ENCODE data around the gene ALOX5.

ALOX5 gene

GRCh38 chr10:45444022-45444421 lies 70.0 kb downstream of the ALOX5 start:
- DNase-seq = no peak

GRCh38 chr10:45444976-45445898 lies 71.2 kb downstream of the ALOX5 start:
- DNase-seq = no peak

DNA sequence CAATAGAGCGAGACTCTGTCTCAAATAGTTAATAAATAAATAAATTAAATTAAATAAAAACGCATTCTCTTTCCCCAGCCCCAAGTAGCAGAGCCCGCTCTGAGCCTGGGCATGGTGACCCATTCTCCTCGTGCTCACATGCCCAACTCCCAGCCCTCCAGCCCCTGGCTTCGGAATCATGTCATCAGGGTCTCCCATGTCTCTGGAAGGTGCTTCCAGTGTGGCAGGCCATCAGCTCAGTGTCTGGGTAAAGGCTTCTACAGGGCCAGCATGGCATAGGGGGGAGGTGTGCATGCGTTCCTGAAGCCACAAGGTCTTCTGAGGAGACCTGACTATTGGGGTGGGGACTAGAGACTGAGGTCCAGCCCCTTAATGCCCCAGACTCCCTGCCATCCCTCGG lies 72.8 kb downstream of the ALOX5 start:
- no peak for DNase-seq

DNA sequence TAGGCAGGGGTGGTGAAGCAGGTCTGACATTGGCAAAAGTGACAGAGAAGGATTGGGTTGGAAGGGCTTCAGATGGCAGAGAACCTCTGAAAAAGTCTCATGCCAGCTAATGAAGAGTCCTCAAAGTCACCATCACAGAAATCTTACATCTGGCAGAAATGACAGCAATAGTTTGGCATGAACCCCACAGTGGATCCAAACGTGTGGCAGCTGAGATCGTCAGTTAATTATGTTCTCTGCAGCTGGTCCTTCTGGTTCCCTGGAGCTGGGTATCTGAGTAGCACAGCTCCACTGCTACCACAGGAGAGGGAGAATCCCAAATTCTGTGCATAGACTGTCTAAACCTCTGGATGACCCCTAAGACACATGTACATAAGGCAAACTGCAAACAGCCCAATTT lies 73.4 kb downstream of the ALOX5 start:
- no peak for DNase-seq

DNA sequence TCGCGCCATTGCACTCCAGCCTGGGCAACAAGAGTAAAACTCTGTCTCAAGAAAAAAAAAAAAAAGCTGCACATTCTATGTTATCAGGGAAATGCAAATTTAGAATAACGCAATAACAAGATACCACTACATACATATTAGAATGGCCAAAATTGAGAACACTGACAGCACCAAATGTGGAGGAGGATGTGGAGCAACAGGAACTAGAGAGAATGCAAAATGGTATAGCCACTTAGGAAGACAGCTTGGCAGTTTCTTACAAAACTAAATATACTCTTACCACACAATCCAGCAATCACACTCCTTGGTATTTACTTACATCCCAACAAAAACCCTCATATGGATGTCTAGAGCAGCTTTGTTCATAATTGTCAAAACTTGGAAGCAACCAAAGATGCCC lies 76.8 kb downstream of the ALOX5 start:
- DNase-seq = no peak

DNA sequence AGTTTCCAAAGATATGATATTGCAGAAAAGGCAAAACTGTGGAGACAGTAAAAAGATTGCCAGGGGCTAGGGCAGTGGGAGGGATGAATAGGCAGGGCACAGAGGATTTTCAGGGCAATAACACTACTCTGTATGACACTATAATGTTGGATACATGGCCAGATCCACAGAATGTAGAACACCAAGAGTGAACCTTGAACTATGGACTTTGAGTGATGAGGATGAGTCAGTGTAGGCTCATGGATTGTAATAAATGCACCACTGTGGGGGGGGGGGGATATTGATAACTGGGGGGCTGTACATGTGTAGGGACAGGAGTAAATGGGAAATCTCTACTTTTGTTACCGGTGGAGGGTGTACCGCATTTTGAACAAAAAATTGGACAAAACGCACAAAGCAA lies 77.4 kb downstream of the ALOX5 start:
- no peak for DNase-seq

DNA sequence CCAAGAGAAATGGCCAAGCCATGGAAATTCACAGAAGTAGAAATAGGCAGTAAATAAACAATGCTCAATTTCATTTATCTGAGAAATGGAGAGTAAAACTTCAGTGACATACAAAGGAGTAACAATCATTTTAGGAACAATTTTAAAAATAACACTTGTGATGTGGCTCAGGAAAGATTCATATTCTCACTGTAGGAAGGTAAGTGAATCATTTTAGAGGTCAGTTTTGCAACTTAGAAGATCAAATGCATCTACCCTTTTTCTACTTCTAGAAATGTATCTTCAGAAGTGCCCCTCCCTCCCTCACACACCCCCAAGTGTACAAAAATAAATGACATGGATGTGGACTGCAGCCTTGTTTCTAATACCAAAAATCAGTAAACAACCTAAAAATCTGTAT lies 78.3 kb downstream of the ALOX5 start:
- DNase-seq = no peak

GRCh38 chr10:45452743-45453452 lies 78.9 kb downstream of the ALOX5 start:
- DNase-seq = no peak

- no peak for DNase-seq
Observed at GRCh38 chr10:45453639-45454255, 79.7 kb downstream of the ALOX5 start.

GRCh38 chr10:45454262-45454661 lies 80.2 kb downstream of the ALOX5 start:
- DNase-seq = no peak

DNA sequence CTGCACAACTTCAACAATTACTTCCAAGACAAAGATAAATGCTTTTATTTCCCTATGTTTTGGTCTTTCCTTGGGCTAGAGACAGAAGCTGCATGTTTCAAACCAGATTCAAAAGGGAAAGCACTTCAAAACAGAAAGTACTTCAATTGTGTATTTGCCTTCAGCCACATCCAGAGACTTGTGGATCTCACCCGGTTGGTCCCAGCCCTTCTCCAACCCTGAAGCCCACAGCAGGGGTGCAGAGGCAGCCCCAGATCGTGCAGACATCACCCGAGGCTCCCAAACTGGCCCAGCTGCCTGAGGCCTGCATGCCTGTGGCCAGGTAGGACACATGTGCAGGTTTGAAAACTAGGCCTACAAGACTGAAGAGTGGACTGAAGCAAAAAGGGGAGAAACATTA lies 80.8 kb downstream of the ALOX5 start:
- no peak for DNase-seq

DNA sequence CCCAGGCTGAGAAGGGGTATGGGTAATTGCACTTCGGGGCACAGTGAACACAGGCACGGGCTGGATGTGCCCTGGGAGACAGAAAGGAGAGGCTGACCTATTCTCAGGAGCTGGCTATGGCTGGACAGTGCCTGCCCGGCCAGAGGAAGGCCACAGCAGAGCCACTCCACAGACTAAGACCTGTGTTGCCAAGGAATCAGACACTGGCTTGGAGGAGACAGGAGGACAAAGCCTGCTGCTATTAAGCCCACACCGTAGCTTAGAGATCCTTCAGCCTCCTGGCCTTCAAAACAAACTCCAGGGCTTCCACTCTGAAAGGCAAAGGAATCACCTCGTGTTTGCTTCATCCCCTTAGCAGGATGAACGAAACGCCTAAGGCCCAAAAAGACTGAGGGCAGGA lies 82.2 kb downstream of the ALOX5 start:
- no peak for DNase-seq

DNA sequence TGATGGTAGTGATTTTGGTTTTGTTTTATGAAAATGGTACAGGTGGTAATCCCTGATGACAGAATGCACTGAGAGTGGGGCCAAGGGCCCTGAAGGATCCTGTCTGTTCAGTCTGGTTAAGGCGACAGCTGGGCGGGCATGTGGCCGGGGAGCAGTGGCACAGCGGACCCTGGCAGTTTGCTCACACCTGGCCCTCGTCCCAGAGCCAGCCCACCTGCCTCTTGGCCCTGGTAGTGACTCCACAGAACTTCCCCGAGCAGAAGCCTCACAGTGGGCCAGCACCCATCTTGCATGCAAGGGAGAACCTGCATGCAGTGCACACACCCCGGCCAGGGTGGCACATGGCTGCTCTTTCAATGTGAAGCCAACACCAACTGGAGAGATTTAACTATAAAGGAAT lies 82.8 kb downstream of the ALOX5 start:
- no peak for DNase-seq

GRCh38 chr10:45457487-45457886 lies 83.5 kb downstream of the ALOX5 start:
- DNase-seq = no peak

GRCh38 chr10:45460235-45460878 lies 86.3 kb downstream of the ALOX5 start:
- DNase-seq = no peak

GRCh38 chr10:45461034-45461433 lies 87.0 kb downstream of the ALOX5 start:
- no peak for DNase-seq

DNA sequence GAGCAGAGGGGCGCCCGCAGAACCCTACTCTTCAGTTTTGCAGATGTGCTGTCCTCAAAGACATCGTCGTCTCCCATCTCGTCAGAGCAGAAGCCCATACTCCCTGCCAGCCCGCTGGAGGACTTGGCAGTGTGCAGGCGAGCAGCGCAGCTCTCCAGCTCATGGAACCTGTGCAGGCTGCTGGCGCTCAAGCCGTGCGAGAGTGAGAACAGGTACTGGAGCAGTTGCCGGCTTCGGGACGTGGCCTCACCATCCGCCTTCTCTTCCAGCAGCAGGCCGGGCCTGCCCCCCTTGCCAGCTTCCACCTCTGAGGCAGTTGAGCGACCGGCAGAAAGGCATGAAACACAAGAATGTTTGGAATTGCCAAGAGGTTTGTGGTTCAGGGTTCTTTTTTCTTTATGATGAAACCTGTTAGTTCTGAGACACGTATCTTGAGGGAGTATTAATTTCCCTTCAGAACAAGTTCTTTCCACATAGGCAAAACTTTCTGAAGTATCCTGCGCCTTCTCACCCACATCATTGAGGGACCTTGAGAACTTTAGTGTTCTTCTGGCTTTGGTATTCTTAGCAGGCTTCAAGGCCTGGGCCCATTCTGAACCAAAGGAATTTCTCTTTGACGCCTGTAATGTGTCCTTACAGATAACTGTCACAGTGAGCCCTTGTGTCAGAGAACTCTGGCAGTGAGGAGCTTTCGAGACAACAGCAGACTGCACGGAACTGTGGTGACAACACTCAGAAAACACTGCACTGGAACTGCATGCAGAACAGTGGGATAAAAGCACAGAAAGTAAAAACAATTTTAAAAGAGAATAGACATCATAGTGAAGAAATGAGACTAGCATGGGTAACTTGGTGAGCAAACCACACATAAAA lies 89.5 kb downstream of the ALOX5 start:
- DNase-seq = no peak

DNA sequence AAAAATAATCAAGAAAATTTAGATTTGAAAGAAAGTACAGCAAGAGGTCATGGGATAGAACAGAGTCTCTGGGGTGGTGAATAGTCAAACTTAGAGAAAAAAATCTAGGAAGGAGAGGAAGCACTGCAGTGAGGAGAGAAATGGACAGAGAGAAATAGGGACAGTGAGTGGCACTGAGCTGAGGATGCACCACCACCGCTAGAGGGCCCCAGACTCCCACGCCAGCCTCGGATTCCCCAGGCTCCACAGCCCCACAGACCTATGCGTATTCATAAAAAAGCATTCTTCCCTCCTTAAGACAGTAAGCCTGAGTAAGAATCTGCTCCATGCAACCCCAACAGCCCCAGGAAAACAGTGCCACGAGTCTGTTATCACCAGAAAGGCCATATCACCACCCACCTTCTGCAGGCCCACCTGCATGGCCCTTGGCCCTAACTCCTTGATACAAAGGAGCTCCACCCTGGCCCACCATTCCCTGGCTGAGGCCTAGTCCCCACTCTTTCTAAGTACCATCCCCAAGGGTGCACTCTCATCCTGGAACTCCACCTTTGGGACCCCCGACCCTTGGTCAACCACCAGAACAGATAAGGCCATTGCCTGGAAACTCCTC lies 91.0 kb downstream of the ALOX5 start:
- peak; percentile 84 for DNase-seq

DNA sequence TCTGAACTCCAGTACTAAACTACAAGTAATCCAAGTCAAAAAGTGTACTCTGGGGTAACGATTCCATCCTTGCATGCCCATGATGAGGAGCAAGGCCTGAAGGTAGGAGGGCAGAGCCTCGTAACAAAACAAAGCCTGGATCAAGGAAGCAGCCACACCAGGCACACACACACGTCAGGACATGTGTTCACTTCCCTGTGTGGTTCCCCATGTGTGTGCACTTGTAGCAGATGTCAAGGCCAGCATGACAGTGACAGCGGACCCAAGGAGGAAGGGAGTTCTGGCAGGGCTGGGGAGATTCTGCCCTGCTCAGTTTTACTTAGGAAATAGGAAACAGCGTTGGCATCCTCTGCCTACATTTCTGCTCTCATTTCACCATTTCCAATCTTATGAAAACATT lies 92.8 kb downstream of the ALOX5 start:
- no peak for DNase-seq

- DNase-seq = no peak
Observed at GRCh38 chr10:45468079-45468478, 94.1 kb downstream of the ALOX5 start.

DNA sequence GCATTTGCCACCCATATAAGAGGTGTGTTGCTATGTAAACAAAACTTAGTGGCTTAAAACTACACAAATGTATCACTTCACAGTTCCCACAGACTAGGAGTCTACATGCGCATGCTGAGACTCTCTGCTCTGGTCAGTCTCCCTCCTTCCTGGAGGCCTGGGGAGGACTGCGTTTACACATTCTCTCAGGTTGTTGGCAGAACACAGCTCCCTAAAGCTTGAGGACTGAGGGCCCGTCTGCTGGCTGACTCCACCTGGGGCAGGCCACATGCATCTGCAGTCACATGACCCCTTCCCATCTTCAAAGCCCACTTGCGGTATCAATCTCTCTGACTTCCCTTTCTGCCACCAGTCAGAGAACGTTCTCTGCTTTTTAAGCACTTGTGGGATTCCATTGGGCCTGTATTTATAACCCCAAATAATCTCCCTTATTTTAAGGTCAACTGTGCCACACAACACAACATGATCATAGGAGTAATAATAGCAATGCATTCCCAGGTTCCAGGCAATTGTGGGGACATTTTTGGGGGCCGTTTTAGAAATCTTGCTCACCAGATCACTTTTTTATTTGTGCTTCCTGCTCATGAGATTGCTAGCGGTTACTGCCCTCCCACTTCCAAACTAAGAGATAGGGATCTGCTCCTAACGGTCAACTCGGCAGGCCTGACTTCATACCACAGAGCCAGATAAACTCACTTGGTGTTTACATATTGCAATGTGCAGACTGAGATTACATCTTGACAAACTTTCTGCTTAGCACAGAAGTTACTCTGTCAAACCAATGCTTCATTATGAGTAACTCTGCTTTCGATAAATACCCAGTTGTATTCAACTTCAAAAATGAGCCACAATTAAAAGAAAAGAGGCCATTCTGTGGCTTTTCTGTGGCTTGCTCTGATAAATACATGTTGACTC lies 96.3 kb downstream of the ALOX5 start:
- no peak for DNase-seq
